ENCODE data around the gene AHCY.
"Not testable (repeated sequence)": the region's sequence is repeated elsewhere in the genome, so short reads cannot be mapped to it uniquely, and the experiment has no call there.

The AHCY gene

GRCh38 chr20:34322267-34323105, 19.3 kb upstream of the AHCY start:
- no peak for DNase-seq (ENCODE audit: low read depth)

- DNase-seq (ENCODE audit: low read depth) = no peak
Measured at GRCh38 chr20:34320861-34321260, 17.7 kb upstream of the AHCY start.

GRCh38 chr20:34318609-34319443, 15.7 kb upstream of the AHCY start:
- DNase-seq (ENCODE audit: low read depth) = no peak

- no peak for DNase-seq (ENCODE audit: low read depth)
Measured at GRCh38 chr20:34316196-34316814, 13.2 kb upstream of the AHCY start.

GRCh38 chr20:34315236-34315635, 12.1 kb upstream of the AHCY start:
- no peak for DNase-seq (ENCODE audit: low read depth)

- DNase-seq (ENCODE audit: low read depth) = peak; percentile 77
Measured at GRCh38 chr20:34312544-34313217, 9.5 kb upstream of the AHCY start.

GRCh38 chr20:34312024-34312460, 8.9 kb upstream of the AHCY start:
- no peak for DNase-seq (ENCODE audit: low read depth)

- DNase-seq (ENCODE audit: low read depth) = no peak
Measured at GRCh38 chr20:34311118-34312023, 8.2 kb upstream of the AHCY start.

GRCh38 chr20:34310481-34311117, 7.4 kb upstream of the AHCY start:
- no peak for DNase-seq (ENCODE audit: low read depth)

- no peak for DNase-seq (ENCODE audit: low read depth)
Measured at GRCh38 chr20:34309691-34310090, 6.5 kb upstream of the AHCY start.

GRCh38 chr20:34305333-34306230, 2.4 kb upstream of the AHCY start:
- DNase-seq (ENCODE audit: low read depth) = no peak

- DNase-seq (ENCODE audit: low read depth) = no peak
Measured at GRCh38 chr20:34302312-34302722, 838 bp downstream of the AHCY start.

GRCh38 chr20:34301587-34302311, 1.4 kb downstream of the AHCY start:
- DNase-seq (ENCODE audit: low read depth) = no peak

GRCh38 chr20:34300809-34301586, 2.2 kb downstream of the AHCY start:
- no peak for DNase-seq (ENCODE audit: low read depth)

- no peak for DNase-seq (ENCODE audit: low read depth)
Measured at GRCh38 chr20:34300256-34300806, 2.8 kb downstream of the AHCY start.

- DNase-seq (ENCODE audit: low read depth) = no peak
Measured at GRCh38 chr20:34299556-34300255, 3.4 kb downstream of the AHCY start.

GRCh38 chr20:34298294-34298784, 4.8 kb downstream of the AHCY start:
- not testable (repeated sequence) for DNase-seq (ENCODE audit: low read depth)
